GM12891 (cell line): ENCODE data around the gene RAB30.

Source experiments
- PAX5 ChIP-seq: IDR thresholded peaks from 2 replicates; pipeline ENCODE4 v1.6.1; 2011; ENCODE audit warnings: low read length, moderate library complexity, mild to moderate bottlenecking; ENCODE audit not compliant: insufficient read depth, severe bottlenecking
- POLR2A ChIP-seq: IDR thresholded peaks from 2 replicates; pipeline ENCODE4 v1.6.1; 2011; ENCODE audit warnings: low read depth, low read length, control low read depth
- POLR2AphosphoS5 ChIP-seq: IDR thresholded peaks from 2 replicates; pipeline ENCODE4 v1.6.1; 2011; ENCODE audit warnings: low read depth, low read length, control low read depth
- POU2F2 ChIP-seq: IDR thresholded peaks from 2 replicates; pipeline ENCODE4 v1.6.1; 2011; ENCODE audit warnings: low read depth, mild to moderate bottlenecking, control low read depth, low read length, moderate library complexity
- TAF1 ChIP-seq: IDR thresholded peaks from 2 replicates; pipeline ENCODE4 v1.6.1; 2011; ENCODE audit warnings: low read depth, low read length, control low read depth

GRCh38 chr11:83093634-83094033, 21.9 kb upstream of the RAB30 start:
- TF ChIP-seq POLR2AphosphoS5 (no peak), POLR2A (no peak), PAX5 (no peak), POU2F2 (no peak), TAF1 (no peak)
